ENCODE results near the gene AZU1.

- no peak for TF ChIP-seq EZH2 (IDR thresholded peaks at IDR 0.05; ENCODE audit: low read length, unreplicated experiment)
- TF ChIP-seq CTCF (conservative IDR thresholded peaks at IDR 0.05; ENCODE audit: low read depth, low read length): no peak
These were observed 36.5 kb upstream of the AZU1 start for GRCh38 chr19:791007-791566.
